HG02884 (cell line): ENCODE results near the gene CNTN4.
"Not testable (repeated sequence)": the region's sequence is repeated elsewhere in the genome, so short reads cannot be mapped to it uniquely, and the experiment has no call there.

ENCODE experiments used
- ATAC-seq: cut with Tn5 transposase; IDR thresholded peaks from one replicate; pipeline ENCODE4 v1.9.1; 2021; ENCODE audit warnings: mild to moderate bottlenecking, moderate library complexity; ENCODE audit not compliant: unreplicated experiment

CNTN4 gene

GRCh38 chr3:2940062-2940461, 841.4 kb downstream of the CNTN4 start:
- ATAC-seq: no peak

GRCh38 chr3:2944628-2945027, 846.0 kb downstream of the CNTN4 start:
- ATAC-seq: peak; percentile 91

GRCh38 chr3:2945121-2945520, 846.5 kb downstream of the CNTN4 start:
- ATAC-seq: no peak

GRCh38 chr3:2947536-2947935, 848.9 kb downstream of the CNTN4 start:
- no peak for ATAC-seq

- no peak for ATAC-seq
These were observed 850.2 kb downstream of the CNTN4 start for GRCh38 chr3:2948882-2949281.

GRCh38 chr3:2950159-2950558, 851.5 kb downstream of the CNTN4 start:
- no peak for ATAC-seq

GRCh38 chr3:2957115-2957514, 858.4 kb downstream of the CNTN4 start:
- ATAC-seq: no peak

GRCh38 chr3:2958551-2958950, 859.9 kb downstream of the CNTN4 start:
- ATAC-seq: no peak

- ATAC-seq: no peak
These were observed 862.9 kb downstream of the CNTN4 start for GRCh38 chr3:2961576-2961975.

- no peak for ATAC-seq
These were observed 869.2 kb downstream of the CNTN4 start for GRCh38 chr3:2967871-2968270.

GRCh38 chr3:2968475-2968874, 869.8 kb downstream of the CNTN4 start:
- ATAC-seq: peak; percentile 80

GRCh38 chr3:2976212-2976611, 877.5 kb downstream of the CNTN4 start:
- no peak for ATAC-seq

GRCh38 chr3:2976796-2977195, 878.1 kb downstream of the CNTN4 start:
- ATAC-seq: no peak

- ATAC-seq: no peak
These were observed 880.5 kb downstream of the CNTN4 start for GRCh38 chr3:2978977-2979732.

GRCh38 chr3:2984005-2984830, 885.6 kb downstream of the CNTN4 start:
- ATAC-seq: no peak

GRCh38 chr3:2984831-2985220, 886.2 kb downstream of the CNTN4 start:
- ATAC-seq: no peak

GRCh38 chr3:2985479-2985878, 886.8 kb downstream of the CNTN4 start:
- no peak for ATAC-seq

- no peak for ATAC-seq
These were observed 893.9 kb downstream of the CNTN4 start for GRCh38 chr3:2992534-2992933.

- ATAC-seq: not testable (repeated sequence)
These were observed 894.5 kb downstream of the CNTN4 start for GRCh38 chr3:2993130-2993529.

- no peak for ATAC-seq
These were observed 895.1 kb downstream of the CNTN4 start for GRCh38 chr3:2993736-2994135.

- no peak for ATAC-seq
These were observed 896.5 kb downstream of the CNTN4 start for GRCh38 chr3:2995195-2995594.

GRCh38 chr3:3005146-3005744, 906.6 kb downstream of the CNTN4 start:
- no peak for ATAC-seq
